Mesothelial cell of epicardium (in vitro differentiated cells): Measurements from ENCODE around the gene GARRE1. TPM values are rescaled to one million over a fixed set of nuclear protein-coding genes. Genes with fewer than 3 reads are reported as not detected.
"Not testable (repeated sequence)": the region's sequence is repeated elsewhere in the genome, so short reads cannot be mapped to it uniquely, and the experiment has no call there.

Source experiments
- DNase-seq, 2 experiments: peaks; one replicate each; pipeline ENCODE4 v3.0.0; 2021; ENCODE audit warnings: low spot score in 2 of 2; ENCODE audit not compliant: unreplicated experiment in 2 of 2
- H3K27ac Mint-ChIP-seq: 2 replicates; pipeline ENCODE4 v1.8.0; 2021; ENCODE audit warnings: mixed read lengths
- H3K27me3 Mint-ChIP-seq: 2 replicates; pipeline ENCODE4 v1.8.0; 2021; ENCODE audit warnings: low read depth, mixed read lengths
- H3K36me3 Mint-ChIP-seq: 2 replicates; pipeline ENCODE4 v1.8.0; 2021; ENCODE audit warnings: mixed read lengths
- H3K4me1 Mint-ChIP-seq: 2 replicates; pipeline ENCODE4 v1.8.0; 2021; ENCODE audit warnings: mixed read lengths
- H3K4me3 Mint-ChIP-seq: 2 replicates; pipeline ENCODE4 v1.8.0; 2021; ENCODE audit warnings: mild to moderate bottlenecking, moderate library complexity, mixed read lengths
- H3K9me3 Mint-ChIP-seq: 2 replicates; pipeline ENCODE4 v1.8.0; 2021; ENCODE audit warnings: mixed read lengths
- CTCF ChIP-seq: fragments of 200-600 bp; sonication (generic); IDR thresholded peaks from one replicate; pipeline ENCODE4 v1.5.0; 2021; ENCODE audit warnings: antibody characterized with exemption; ENCODE audit not compliant: unreplicated experiment
- total RNA-seq: library from RNA; stranded (reverse); gene quantifications from 3 replicates; pipeline ENCODE4 v1.2.1, GENCODE V29; 2021

GARRE1 gene
- total RNA-seq, 1 donor from 2014 or later: 52.4 TPM

- Mint-ChIP-seq H3K27ac (no peak overlapping the region), H3K36me3 (peaks cover 24% of the 10 kb centered on the region), H3K27me3 (no peaks in the 10 kb centered on the region), H3K4me1 (peaks cover 14% of the 10 kb centered on the region), H3K9me3 (no peaks in the 10 kb centered on the region), H3K4me3 (no peak overlapping the region)
- DNase-seq: no peak
- no peak for TF ChIP-seq CTCF
Measured at GRCh38 chr19:34214040-34214439, 40.3 kb upstream of the GARRE1 start.

GRCh38 chr19:34215006-34215665, 39.2 kb upstream of the GARRE1 start:
- Mint-ChIP-seq H3K27ac (no peak overlapping the region), H3K9me3 (no peaks in the 10 kb centered on the region), H3K4me1 (peaks cover 16% of the 10 kb centered on the region), H3K27me3 (no peaks in the 10 kb centered on the region), H3K4me3 (no peak overlapping the region), H3K36me3 (peaks cover 25% of the 10 kb centered on the region)
- no peak for TF ChIP-seq CTCF
- no peak for DNase-seq

GRCh38 chr19:34215666-34216038, 38.7 kb upstream of the GARRE1 start:
- H3K4me1 Mint-ChIP-seq: peaks cover 21% of the 10 kb centered on the region
- H3K4me3 Mint-ChIP-seq: no peak overlapping the region
- TF ChIP-seq CTCF: no peak
- no peak for DNase-seq
- no peaks in the 10 kb centered on the region for H3K9me3 Mint-ChIP-seq
- peaks cover 27% of the 10 kb centered on the region for H3K36me3 Mint-ChIP-seq
- H3K27ac Mint-ChIP-seq: no peak overlapping the region
- H3K27me3 Mint-ChIP-seq: no peaks in the 10 kb centered on the region

- peaks cover 31% of the 10 kb centered on the region for H3K36me3 Mint-ChIP-seq
Measured at GRCh38 chr19:34216745-34217219, 37.6 kb upstream of the GARRE1 start.

GRCh38 chr19:34217952-34218817, 36.2 kb upstream of the GARRE1 start:
- H3K27ac Mint-ChIP-seq: peak overlapping the region; percentile 83
- H3K4me1 Mint-ChIP-seq: peaks cover 21% of the 10 kb centered on the region
- no peaks in the 10 kb centered on the region for H3K9me3 Mint-ChIP-seq
- TF ChIP-seq CTCF: no peak
- H3K36me3 Mint-ChIP-seq: peaks cover 34% of the 10 kb centered on the region
- peak in 1 of 2 experiments; percentile 48 for DNase-seq
- H3K27me3 Mint-ChIP-seq: no peaks in the 10 kb centered on the region
- H3K4me3 Mint-ChIP-seq: no peak overlapping the region

More at GRCh38 chr19:34216745-34217219, 37.6 kb upstream of the GARRE1 start:
- not testable (repeated sequence) for H3K27ac Mint-ChIP-seq, H3K27me3 Mint-ChIP-seq, H3K4me3 Mint-ChIP-seq, H3K9me3 Mint-ChIP-seq, DNase-seq
- H3K4me1 Mint-ChIP-seq: peaks cover 21% of the 10 kb centered on the region

GRCh38 chr19:34218818-34219164, 35.6 kb upstream of the GARRE1 start:
- Mint-ChIP-seq H3K4me1 (peaks cover 21% of the 10 kb centered on the region), H3K27ac (peak overlapping the region; percentile 83), H3K9me3 (no peaks in the 10 kb centered on the region), H3K4me3 (no peak overlapping the region), H3K27me3 (no peaks in the 10 kb centered on the region), H3K36me3 (peaks cover 37% of the 10 kb centered on the region)
- TF ChIP-seq CTCF: no peak
- no peak for DNase-seq
